NCI-H2171 (cell line): ENCODE results near the gene SYCP2.

Experiments used
- DNase-seq: peaks from one replicate; lab custom pipeline; 2025; lab: John Stamatoyannopoulos, UW

Gene SYCP2

GRCh38 chr20:59835448-59836395 lies 97.7 kb downstream of the SYCP2 start:
- DNase-seq, result peak; percentile 54

GRCh38 chr20:59835057-59835447 lies 98.4 kb downstream of the SYCP2 start:
- no peak for DNase-seq

- no peak for DNase-seq
Observed at GRCh38 chr20:59832406-59833363, 100.8 kb downstream of the SYCP2 start.

GRCh38 chr20:59831916-59832270 lies 101.5 kb downstream of the SYCP2 start:
- no peak for DNase-seq

GRCh38 chr20:59831024-59831915 lies 102.2 kb downstream of the SYCP2 start:
- no peak for DNase-seq

- DNase-seq, result peak; percentile 10
Observed at GRCh38 chr20:59830665-59831023, 102.8 kb downstream of the SYCP2 start.

- no peak for DNase-seq
Observed at GRCh38 chr20:59829786-59830664, 103.4 kb downstream of the SYCP2 start.

GRCh38 chr20:59829054-59829785 lies 104.2 kb downstream of the SYCP2 start:
- DNase-seq, result no peak

- no peak for DNase-seq
Observed at GRCh38 chr20:59828125-59829053, 105.0 kb downstream of the SYCP2 start.

- DNase-seq, result no peak
Observed at GRCh38 chr20:59827138-59828056, 106.0 kb downstream of the SYCP2 start.

GRCh38 chr20:59825944-59826759 lies 107.3 kb downstream of the SYCP2 start:
- DNase-seq, result peak; percentile 39

- no peak for DNase-seq
Observed at GRCh38 chr20:59825563-59825920, 107.9 kb downstream of the SYCP2 start.

- no peak for DNase-seq
Observed at GRCh38 chr20:59824711-59825562, 108.5 kb downstream of the SYCP2 start.

GRCh38 chr20:59823491-59824259 lies 109.8 kb downstream of the SYCP2 start:
- DNase-seq, result no peak

- DNase-seq, result no peak
Observed at GRCh38 chr20:59823030-59823423, 110.4 kb downstream of the SYCP2 start.
